ENCODE data around the gene ADAM12. TPM values are rescaled to one million over a fixed set of nuclear protein-coding genes. Genes with fewer than 3 reads are reported as not detected.

The ADAM12 gene
- total and polyA plus RNA-seq, 2 of the 13 experiments (the other 11 are each of a cell fraction or from before 2014, with no cell fraction given) = not detected

DNA sequence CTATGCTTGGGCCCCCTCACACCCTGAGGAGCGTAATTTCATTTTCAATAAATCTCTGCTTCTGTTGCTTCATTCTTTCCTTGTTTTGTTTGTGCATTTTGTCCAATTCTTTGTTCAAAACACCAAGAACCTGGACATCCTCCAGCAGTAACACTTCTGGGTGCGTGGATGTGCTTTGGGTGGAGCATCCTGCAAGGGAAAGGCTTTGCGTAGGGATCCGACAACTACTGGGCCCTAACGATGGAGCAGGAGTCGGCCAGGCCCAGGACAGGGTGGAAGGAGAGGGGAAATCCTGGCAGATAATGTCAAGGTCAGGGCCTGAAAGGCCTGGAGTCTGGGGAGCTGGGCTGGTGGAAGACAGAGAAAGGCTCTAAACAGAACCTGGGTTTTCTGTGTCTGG, 231.8 kb downstream of the ADAM12 start:
- no TSS peak for BruUV-seq (replicated peaks)
- in situ Hi-C loops (cut with HindIII; ENCODE audit: extremely low pct_ligation_motif_present, low pct_unique_long_range_greater_than_20kb) = no loop called here
- no peak for FAIRE-seq
- ChIA-PET POLR2A (no interaction called here), CTCF (ENCODE audit: low intra/inter-chr PET ratio, low total read pairs) (no interaction called here)
- H2AFZ ChIP-seq (ENCODE audit: low read length) = no peak overlapping the region
- no peaks in the 10 kb centered on the region for H4K20me1 ChIP-seq (ENCODE audit: insufficient read depth, low read length)
- intact Hi-C loops (cut with micrococcal nuclease; ENCODE audit: unreplicated experiment) = no loop called here
- peaks cover 0 to 11% of the 10 kb centered on the region in 2 experiments; a peak in 2 of 5 replicates for H3K27me3 ChIP-seq (ENCODE audit: control insufficient read depth in 1 of 2, insufficient read depth in 2 of 2, low read length in 2 of 2)
- H3K4me1 ChIP-seq (ENCODE audit: insufficient read depth, low read length) = 0 out of 2 replicates have a peak, but pooled peaks cover 5% of the 10 kb centered on the region
- no peak for TF ChIP-seq KDM2A (CRISPR knock-in tag; IDR thresholded peaks at IDR 0.05; ENCODE audit: borderline replicate concordance, low read depth)
- TF ChIP-seq, protein P1, sequence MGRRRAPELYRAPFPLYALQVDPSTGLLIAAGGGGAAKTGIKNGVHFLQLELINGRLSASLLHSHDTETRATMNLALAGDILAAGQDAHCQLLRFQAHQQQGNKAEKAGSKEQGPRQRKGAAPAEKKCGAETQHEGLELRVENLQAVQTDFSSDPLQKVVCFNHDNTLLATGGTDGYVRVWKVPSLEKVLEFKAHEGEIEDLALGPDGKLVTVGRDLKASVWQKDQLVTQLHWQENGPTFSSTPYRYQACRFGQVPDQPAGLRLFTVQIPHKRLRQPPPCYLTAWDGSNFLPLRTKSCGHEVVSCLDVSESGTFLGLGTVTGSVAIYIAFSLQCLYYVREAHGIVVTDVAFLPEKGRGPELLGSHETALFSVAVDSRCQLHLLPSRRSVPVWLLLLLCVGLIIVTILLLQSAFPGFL (CRISPR knock-in tag; IDR thresholded peaks at IDR 0.05) = no peak
- TF ChIP-seq ZNF282 (IDR thresholded peaks at IDR 0.05; ENCODE audit: partially characterized antibody) = no peak
- TF ChIP-seq ZNF446 (CRISPR knock-in tag; IDR thresholded peaks at IDR 0.05) = no peak
- no peak for TF ChIP-seq ZSCAN12 (CRISPR knock-in tag; IDR thresholded peaks at IDR 0.05)
- TF ChIP-seq MEIS2 (CRISPR knock-in tag; IDR thresholded peaks at IDR 0.05) = no peak
- TF ChIP-seq SRY (CRISPR knock-in tag; IDR thresholded peaks at IDR 0.05) = no peak
- no peak for TF ChIP-seq ZNF354B (CRISPR knock-in tag; IDR thresholded peaks at IDR 0.05)
- TF ChIP-seq ZNF24 (IDR thresholded peaks at IDR 0.05) = no peak
- no peak for TF ChIP-seq BORCS8-MEF2B (CRISPR knock-in tag; IDR thresholded peaks at IDR 0.05)
- H3K27ac ChIP-seq (ENCODE audit: extremely low read length, insufficient read depth, low read length) = no peak overlapping the region
- DNase-seq (ENCODE audit: low spot score) = no peak
- no peaks in the 10 kb centered on the region for H3K9me3 ChIP-seq (ENCODE audit: low read length)
- H3K79me2 ChIP-seq (ENCODE audit: insufficient read depth, low read length) = no peaks in the 10 kb centered on the region
- H3K4me3 ChIP-seq (replicated peaks in 1 of 3; ENCODE audit: insufficient read depth in 1 of 3, low read depth in 2 of 3, low read length in 3 of 3) = no peak overlapping the region
- ATAC-seq = no peak
- no peaks in the 10 kb centered on the region for H3K36me3 ChIP-seq (replicated peaks in 1 of 2; ENCODE audit: control insufficient read depth in 1 of 2, insufficient read depth in 2 of 2, low read length in 2 of 2)
- H3K9ac ChIP-seq (ENCODE audit: insufficient read depth, low read depth, low read length) = no peak overlapping the region
- no peak overlapping the region for H3K4me2 ChIP-seq (ENCODE audit: low read depth, low read length)
- WGBS (ENCODE audit: low lambda C conversion rate) = 40% methylated on average over 6 of the region's 6 CpGs
